ENCODE measurements around the gene AMOTL1.

Gene AMOTL1

GRCh38 chr11:94767701-94768601 lies at the start of gene AMOTL1:
TSS of gene AMOTL1 (plus strand) at chr11:94768356. CDS start at chr11:94768512, 156 bp downstream.
- DNase-seq: peak; percentile 10

DNA sequence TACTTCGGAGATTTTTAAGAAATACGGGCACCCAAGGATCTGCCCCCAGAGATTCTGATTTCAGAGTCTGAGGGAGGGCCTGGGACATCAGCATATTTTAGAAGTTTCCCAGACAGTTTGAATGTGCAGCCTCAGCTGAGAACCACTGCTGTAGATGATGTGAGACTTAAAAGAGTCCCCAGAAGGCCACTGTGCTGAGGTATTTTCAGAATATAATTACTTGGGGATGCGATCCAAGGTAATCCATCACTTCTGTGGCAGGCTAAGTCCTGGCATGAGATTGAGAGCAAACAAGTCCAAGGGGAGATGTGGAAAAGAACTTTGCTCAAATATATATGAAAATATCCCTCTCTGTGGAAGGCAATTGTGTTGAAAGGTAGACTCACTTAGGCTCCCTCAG lies 48.3 kb upstream of the AMOTL1 start:
- no peak for DNase-seq

DNA sequence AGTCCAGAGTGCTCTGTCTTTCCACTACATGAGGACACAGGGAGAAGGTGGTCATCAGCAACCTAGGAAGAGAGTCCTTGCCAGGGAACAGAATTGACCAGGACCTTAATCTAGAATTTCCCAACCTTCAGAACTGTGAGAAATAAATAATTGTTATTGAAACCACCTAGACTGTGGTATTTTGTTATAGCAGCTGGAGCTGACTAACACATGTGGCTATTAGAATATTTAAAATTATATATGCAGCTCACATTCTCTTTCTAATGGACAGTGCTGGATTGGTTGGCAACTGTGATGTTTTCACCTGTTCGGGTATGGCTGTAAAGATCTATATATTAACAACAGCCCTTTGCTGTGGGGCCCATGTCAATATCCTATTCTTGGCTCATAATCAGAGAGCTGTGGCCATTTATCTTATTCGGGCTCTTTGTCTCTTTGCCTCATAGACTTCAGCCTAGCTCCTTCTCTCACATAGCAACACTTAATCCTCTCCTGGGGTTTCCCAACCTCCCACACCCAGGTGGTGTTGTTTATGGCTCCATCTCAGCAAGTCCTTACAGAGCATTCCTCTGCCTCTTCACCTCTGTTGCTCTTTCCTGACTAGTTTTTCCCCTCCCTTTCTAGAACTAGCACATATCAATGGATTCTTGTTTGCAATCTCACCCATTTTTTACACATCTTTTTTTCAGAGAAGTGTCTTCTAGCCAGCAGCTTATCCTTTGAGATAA lies 46.4 kb upstream of the AMOTL1 start:
- DNase-seq: no peak

- DNase-seq: no peak
Observed at GRCh38 chr11:94722735-94723134, 45.4 kb upstream of the AMOTL1 start.

DNA sequence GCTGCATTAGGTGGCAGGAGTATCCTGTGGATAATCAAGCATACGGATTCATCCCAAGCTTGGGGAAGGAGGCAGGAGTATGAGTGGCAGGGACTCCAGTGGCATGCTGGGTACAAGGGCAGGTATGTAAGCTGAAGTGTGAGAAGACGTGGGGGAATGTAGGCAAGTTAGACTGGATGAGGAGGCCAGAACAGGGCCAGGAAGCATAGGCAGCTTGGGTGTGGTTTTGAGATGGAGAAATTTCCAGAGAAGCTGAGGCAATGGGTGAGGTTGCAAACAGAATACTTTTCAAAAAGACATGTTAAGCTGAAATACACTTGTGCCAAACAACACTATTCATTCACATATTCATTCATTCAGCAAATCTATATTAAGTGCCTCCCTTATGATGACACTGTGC lies 43.1 kb upstream of the AMOTL1 start:
- no peak for DNase-seq

GRCh38 chr11:94727819-94728218 lies 40.3 kb upstream of the AMOTL1 start:
- DNase-seq: no peak

GRCh38 chr11:94728541-94728940 lies 39.6 kb upstream of the AMOTL1 start:
- DNase-seq: no peak

GRCh38 chr11:94728966-94729751 lies 39.0 kb upstream of the AMOTL1 start:
- no peak for DNase-seq

- no peak for DNase-seq
Observed at GRCh38 chr11:94730153-94730552, 38.0 kb upstream of the AMOTL1 start.

GRCh38 chr11:94731880-94732601 lies 36.1 kb upstream of the AMOTL1 start:
- no peak for DNase-seq

GRCh38 chr11:94732617-94733281 lies 35.4 kb upstream of the AMOTL1 start:
- no peak for DNase-seq

DNA sequence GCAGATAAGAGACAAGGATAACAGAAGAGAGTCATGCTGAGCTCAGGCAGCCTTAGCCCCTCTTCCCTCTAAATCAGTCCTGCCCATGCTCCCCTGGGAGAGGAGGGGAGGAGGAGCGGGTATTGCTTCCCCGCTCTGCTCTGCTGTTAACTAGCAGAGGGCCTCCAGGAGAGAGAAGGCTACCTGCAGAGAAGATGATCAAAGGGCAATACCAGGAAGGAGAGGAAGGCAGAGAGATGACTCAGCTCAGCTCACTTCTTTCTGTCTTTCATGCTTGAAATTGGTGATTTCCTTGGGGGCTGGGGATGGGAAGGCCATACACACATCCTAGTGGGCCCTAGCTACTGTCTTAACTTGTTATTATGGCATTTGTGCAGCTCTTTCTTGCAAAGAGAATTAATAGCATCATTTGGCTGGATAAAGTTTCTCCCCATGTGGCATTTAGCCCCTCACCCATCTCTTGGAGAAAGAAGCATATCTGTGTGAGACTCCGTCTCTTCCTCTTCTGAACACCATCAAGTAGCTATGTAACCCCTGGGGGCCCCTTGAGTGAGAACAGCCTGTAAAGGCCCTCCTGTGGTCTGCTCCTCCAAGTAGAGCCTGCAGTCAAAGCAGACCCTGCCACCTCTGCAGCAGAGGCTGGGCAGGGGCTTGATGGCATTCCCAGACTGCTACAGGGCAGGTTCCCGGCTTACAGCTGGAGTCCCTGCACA lies 33.4 kb upstream of the AMOTL1 start:
- DNase-seq: no peak

DNA sequence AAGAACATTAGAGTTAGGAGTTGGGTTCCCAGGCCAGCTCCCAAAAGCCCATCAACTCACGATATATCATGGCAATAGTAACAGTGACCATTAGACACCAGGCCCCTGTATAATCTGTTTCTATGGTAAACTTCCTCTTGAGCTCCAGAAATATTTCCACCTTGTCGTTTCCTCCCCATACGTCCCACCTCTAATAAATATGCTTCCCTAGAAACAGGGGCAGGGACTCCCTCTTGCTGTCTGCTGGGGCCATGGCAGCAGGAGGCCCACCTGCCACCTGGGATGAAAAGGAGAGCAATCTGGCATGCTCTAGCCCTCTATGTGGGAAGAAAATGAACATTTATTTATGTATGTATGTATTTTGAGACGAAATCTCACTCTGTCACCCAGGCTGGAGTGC lies 32.2 kb upstream of the AMOTL1 start:
- no peak for DNase-seq

- DNase-seq: no peak
Observed at GRCh38 chr11:94737171-94737611, 31.0 kb upstream of the AMOTL1 start.

DNA sequence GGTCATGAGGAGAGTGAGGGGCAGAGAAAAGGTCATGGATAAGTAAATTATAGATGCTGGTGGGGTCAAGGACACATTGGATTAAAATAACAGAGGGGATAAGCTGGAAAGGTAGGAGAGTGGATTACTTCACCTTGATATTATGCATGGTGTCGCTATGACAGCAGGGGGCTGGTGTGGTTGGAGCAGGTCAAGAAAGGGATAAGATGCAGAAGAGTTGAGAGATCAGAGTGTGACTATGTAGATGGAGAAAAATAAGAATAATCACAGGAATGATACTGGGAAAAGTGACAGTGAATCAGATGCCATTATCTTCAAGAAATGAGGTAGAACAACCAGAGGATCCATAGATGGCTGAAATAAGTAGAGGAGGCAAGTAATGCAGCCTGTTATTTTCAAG lies 29.4 kb upstream of the AMOTL1 start:
- DNase-seq: no peak

DNA sequence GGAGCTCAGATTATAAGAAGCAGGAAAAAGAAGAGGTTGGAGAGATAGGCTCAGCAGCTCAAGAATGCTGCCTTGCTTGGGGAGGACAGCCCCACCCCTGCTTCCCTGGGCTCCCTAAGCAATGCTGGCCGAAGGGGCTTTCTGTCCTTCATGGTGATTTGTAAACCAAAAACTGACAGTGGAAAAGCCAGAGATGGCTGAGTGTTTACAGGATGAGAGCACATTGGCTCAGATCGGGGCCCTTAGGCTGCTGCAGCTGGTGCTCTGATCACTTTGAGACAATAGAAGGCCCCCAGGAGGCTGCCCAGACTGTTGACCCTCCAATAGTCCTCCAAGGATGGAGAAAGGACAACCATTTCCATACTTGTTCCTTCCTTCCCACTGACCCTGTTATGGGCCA lies 28.8 kb upstream of the AMOTL1 start:
- no peak for DNase-seq

- DNase-seq: no peak
Observed at GRCh38 chr11:94740083-94741021, 27.8 kb upstream of the AMOTL1 start.

GRCh38 chr11:94741022-94741679 lies 27.0 kb upstream of the AMOTL1 start:
- no peak for DNase-seq

- DNase-seq: no peak
Observed at GRCh38 chr11:94742665-94743064, 25.5 kb upstream of the AMOTL1 start.

DNA sequence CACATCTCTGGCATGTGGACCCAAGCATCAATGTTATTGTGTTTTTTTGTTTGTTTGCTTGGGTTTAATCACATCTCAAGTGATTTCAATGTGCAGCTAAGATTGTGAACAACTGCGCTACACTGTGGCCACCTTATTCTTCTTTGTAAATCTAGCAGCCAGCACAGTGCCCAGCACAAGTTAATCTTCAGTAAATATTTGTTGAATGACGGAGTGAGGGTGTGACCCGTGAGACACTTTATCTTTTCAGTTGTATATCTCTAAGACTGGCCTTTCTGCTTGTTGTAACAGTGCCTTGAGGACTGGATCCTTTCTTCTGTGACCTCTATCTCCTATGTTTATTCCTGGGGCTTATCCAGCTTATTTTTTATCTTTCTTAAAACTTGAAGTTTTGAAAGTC lies 21.4 kb upstream of the AMOTL1 start:
- DNase-seq: no peak
